Neural crest cell (in vitro differentiated cells): ENCODE results near the gene SKOR2. TPM values are rescaled to one million over a fixed set of nuclear protein-coding genes. Genes with fewer than 3 reads are reported as not detected.
A peak's percentile ranks its signal among the peaks of the same experiment; 100 is the strongest.

Source experiments
- DNase-seq: peaks from one replicate; pipeline ENCODE4 v3.0.0; 2021; ENCODE audit warnings: low read depth, mixed read lengths, low spot score
- H3K27ac Mint-ChIP-seq: one replicate; pipeline ENCODE4 v1.8.0; 2021; ENCODE audit warnings: mild to moderate bottlenecking, mixed read lengths; ENCODE audit not compliant: unreplicated experiment
- H3K27me3 Mint-ChIP-seq: 2 replicates; pipeline ENCODE4 v1.8.0; 2021; ENCODE audit warnings: low read depth, mild to moderate bottlenecking, mixed read lengths
- H3K36me3 Mint-ChIP-seq: 2 replicates; pipeline ENCODE4 v1.8.0; 2021; ENCODE audit warnings: low read depth, mild to moderate bottlenecking, mixed read lengths
- H3K4me1 Mint-ChIP-seq: 2 replicates; pipeline ENCODE4 v1.8.0; 2021; ENCODE audit warnings: mixed read lengths
- H3K4me3 Mint-ChIP-seq: one replicate; pipeline ENCODE4 v1.8.0; 2021; ENCODE audit warnings: mild to moderate bottlenecking, mixed read lengths
- H3K9me3 Mint-ChIP-seq: 2 replicates; pipeline ENCODE4 v1.8.0; 2021; ENCODE audit warnings: mixed read lengths
- CTCF ChIP-seq: fragments of 200-600 bp; sonication (generic); conservative IDR thresholded peaks from 2 replicates; pipeline ENCODE4 v1.5.0; 2021; ENCODE audit warnings: antibody characterized with exemption, mild to moderate bottlenecking
- total RNA-seq: library from RNA; stranded (reverse); gene quantifications from 2 replicates; pipeline ENCODE4 v1.2.1, GENCODE V29; 2021

The SKOR2 gene
- total RNA-seq, 1 donor from 2014 or later: 1.4 TPM

- no peak overlapping the region for H3K27ac Mint-ChIP-seq
- no peak for TF ChIP-seq CTCF
- no peaks in the 10 kb centered on the region for H3K36me3 Mint-ChIP-seq
- H3K4me3 Mint-ChIP-seq: no peak overlapping the region
- peaks cover 80% of the 10 kb centered on the region for H3K27me3 Mint-ChIP-seq
- no peaks in the 10 kb centered on the region for H3K4me1 Mint-ChIP-seq
- no peaks in the 10 kb centered on the region for H3K9me3 Mint-ChIP-seq
- DNase-seq: no peak
These were observed 23.5 kb upstream of the SKOR2 start for GRCh38 chr18:47274961-47275360.

- Mint-ChIP-seq H3K36me3 (no peaks in the 10 kb centered on the region), H3K27ac (no peak overlapping the region), H3K4me1 (no peaks in the 10 kb centered on the region), H3K9me3 (no peaks in the 10 kb centered on the region), H3K27me3 (peaks cover 98% of the 10 kb centered on the region), H3K4me3 (no peak overlapping the region)
- no peak for TF ChIP-seq CTCF
- DNase-seq: no peak
These were observed 13.7 kb upstream of the SKOR2 start for GRCh38 chr18:47265197-47265596.

- peak overlapping the region; percentile 51 for H3K4me3 Mint-ChIP-seq
- H3K27ac Mint-ChIP-seq: no peak overlapping the region
- no peaks in the 10 kb centered on the region for H3K36me3 Mint-ChIP-seq
- H3K9me3 Mint-ChIP-seq: no peaks in the 10 kb centered on the region
- no peaks in the 10 kb centered on the region for H3K4me1 Mint-ChIP-seq
- TF ChIP-seq CTCF: no peak
- no peak for DNase-seq
- peaks cover 99% of the 10 kb centered on the region for H3K27me3 Mint-ChIP-seq
These were observed 12.8 kb upstream of the SKOR2 start for GRCh38 chr18:47264308-47264700.

- DNase-seq: no peak
- Mint-ChIP-seq H3K36me3 (no peaks in the 10 kb centered on the region), H3K4me3 (peak overlapping the region; percentile 51), H3K4me1 (no peaks in the 10 kb centered on the region), H3K27me3 (peaks cover 99% of the 10 kb centered on the region), H3K9me3 (no peaks in the 10 kb centered on the region), H3K27ac (no peak overlapping the region)
- TF ChIP-seq CTCF: peak; percentile 53
These were observed 12.2 kb upstream of the SKOR2 start for GRCh38 chr18:47263430-47264307.

- H3K4me1 Mint-ChIP-seq: no peaks in the 10 kb centered on the region
- H3K4me3 Mint-ChIP-seq: no peak overlapping the region
- H3K27ac Mint-ChIP-seq: no peak overlapping the region
- H3K36me3 Mint-ChIP-seq: no peaks in the 10 kb centered on the region
- no peak for DNase-seq
- no peaks in the 10 kb centered on the region for H3K9me3 Mint-ChIP-seq
- H3K27me3 Mint-ChIP-seq: peaks cover 99% of the 10 kb centered on the region
- no peak for TF ChIP-seq CTCF
These were observed 11.6 kb upstream of the SKOR2 start for GRCh38 chr18:47263150-47263429.
